Measurements from ENCODE around the gene IVNS1ABP. TPM values are rescaled to one million over a fixed set of nuclear protein-coding genes. Genes with fewer than 3 reads are reported as not detected.
"Not testable (repeated sequence)": the region's sequence is repeated elsewhere in the genome, so short reads cannot be mapped to it uniquely, and the experiment has no call there.

IVNS1ABP gene
- total and polyA plus RNA-seq, 9 of the 15 experiments (the other 6 are each of a cell fraction or from before 2014, with no cell fraction given): 30.6 to 126 (median 77.7) TPM

- H3K9me1 ChIP-seq (ENCODE audit: control insufficient read depth, insufficient read depth, low read length); intact Hi-C loops (cut with micrococcal nuclease); H3K27ac ChIP-seq (ENCODE audit: extremely low read depth, low read depth, low read length); H3K27me3 ChIP-seq (ENCODE audit: control insufficient read depth in 2 of 2, insufficient read depth in 2 of 2, low read length in 2 of 2); CTCF ChIA-PET (ENCODE audit: low intra/inter-chr PET ratio); H3K4me3 ChIP-seq; H2AFZ ChIP-seq (ENCODE audit: low read depth, low read length); in situ Hi-C loops (cut with MboI); FAIRE-seq; H3K9me3 ChIP-seq (replicated peaks; ENCODE audit: control insufficient read depth, insufficient read depth, low read depth, low read length); BruUV-seq (replicated peaks); H3K9ac ChIP-seq (ENCODE audit: insufficient read depth in 1 of 2, low read depth in 2 of 2, low read length in 2 of 2); H4K20me1 ChIP-seq (replicated peaks; ENCODE audit: control insufficient read depth, insufficient read depth, low read length); DNase-seq (ENCODE audit: extremely low read depth in 1 of 4, low spot score in 3 of 4); ATAC-seq; POLR2A ChIA-PET; H3K36me3 ChIP-seq (ENCODE audit: control insufficient read depth, insufficient read depth, low read length); H3K4me2 ChIP-seq (ENCODE audit: insufficient read depth, low read length): not testable (repeated sequence)
- Histone ChIP-seq H3K4me1 (replicated peaks in 1 of 2; ENCODE audit: control insufficient read depth in 2 of 2, insufficient read depth in 2 of 2, low read length in 2 of 2) (peaks cover 17 to 18% of the 10 kb centered on the region in 2 experiments), H3K79me2 (ENCODE audit: control insufficient read depth, insufficient read depth, low read length) (peaks cover 19% of the 10 kb centered on the region)
- 88% methylated on average over 7 of the region's 7 CpGs for WGBS (ENCODE audit: insufficient coverage, low coverage, missing lambda C conversion rate)
- TF ChIP-seq RBM25 (IDR thresholded peaks at IDR 0.05; ENCODE audit: low read depth, low read length, severe bottlenecking): peak; percentile 10
- TF ChIP-seq SP1 (CRISPR knock-in tag; IDR thresholded peaks at IDR 0.05): peak; percentile 39; the same call in 1 of the 2 replicates
- TF ChIP-seq CC2D1A (IDR thresholded peaks at IDR 0.05): peak; percentile 45; the same call in 1 of the 2 replicates
- TF ChIP-seq NFYB (IDR thresholded peaks at IDR 0.05; ENCODE audit: extremely low read depth, insufficient read length): peak; percentile 79
Observed at GRCh38 chr1:185321104-185321503, 4.1 kb upstream of the IVNS1ABP start.

GRCh38 chr1:185319139-185319475 lies 2.1 kb upstream of the IVNS1ABP start:
- 0 out of 2 replicates have a peak, but pooled peaks have one; percentile 3 for TF ChIP-seq NCOR1 (IDR thresholded peaks at IDR 0.05)
- no peak for TF ChIP-seq CEBPG (CRISPR knock-in tag; IDR thresholded peaks at IDR 0.05)
- peak in 1 of 2 experiments; percentile 50; a peak in 2 of 4 replicates for TF ChIP-seq CEBPG (tag; conservative IDR thresholded peaks at IDR 0.05 in 1 of 2, IDR thresholded peaks at IDR 0.05 in 1 of 2)
- TF ChIP-seq DPF2 (IDR thresholded peaks at IDR 0.05): no peak
- TF ChIP-seq FOS (IDR thresholded peaks at IDR 0.05; ENCODE audit: extremely low read depth, insufficient read length): no peak
- peak; percentile 68 for TF ChIP-seq CEBPB (tag; IDR thresholded peaks at IDR 0.05)

More at GRCh38 chr1:185319139-185319475, 2.1 kb upstream of the IVNS1ABP start:
- ChIA-PET CTCF (ENCODE audit: low intra/inter-chr PET ratio) (no interaction called here), POLR2A (interaction anchor here (1.3 kb wide), 1 partner anchor 18 kb away, joined by 3 read pairs; no protein-coding TSS in a partner anchor)
- no TSS peak for BruUV-seq (replicated peaks)
- 55% methylated on average over 1 of the region's 1 CpG for WGBS (ENCODE audit: insufficient coverage, low coverage, missing lambda C conversion rate)
- Histone ChIP-seq H3K27me3 (ENCODE audit: control insufficient read depth in 2 of 2, insufficient read depth in 2 of 2, low read length in 2 of 2) (no peaks in the 10 kb centered on the region), H3K9me1 (ENCODE audit: control insufficient read depth, insufficient read depth, low read length) (no peaks in the 10 kb centered on the region), H2AFZ (ENCODE audit: low read depth, low read length) (peak overlapping the region; percentile 83), H3K4me2 (ENCODE audit: insufficient read depth, low read length) (peak overlapping the region; percentile 70), H3K36me3 (ENCODE audit: control insufficient read depth, insufficient read depth, low read length) (peaks cover 4% of the 10 kb centered on the region; the same call in 2 of the 3 replicates), H3K4me1 (replicated peaks in 1 of 2; ENCODE audit: control insufficient read depth in 2 of 2, insufficient read depth in 2 of 2, low read length in 2 of 2) (peaks cover 20 to 25% of the 10 kb centered on the region in 2 experiments), H3K27ac (ENCODE audit: extremely low read depth, low read depth, low read length) (no peak overlapping the region), H4K20me1 (replicated peaks; ENCODE audit: control insufficient read depth, insufficient read depth, low read length) (peaks cover 16% of the 10 kb centered on the region), H3K4me3 (no peak overlapping the region), H3K79me2 (ENCODE audit: control insufficient read depth, insufficient read depth, low read length) (peaks cover 39% of the 10 kb centered on the region), H3K9ac (ENCODE audit: insufficient read depth in 1 of 2, low read depth in 2 of 2, low read length in 2 of 2) (peak overlapping the region in 1 of 2 experiments; percentile 11; a peak in 1 of 4 replicates), H3K9me3 (replicated peaks; ENCODE audit: control insufficient read depth, insufficient read depth, low read depth, low read length) (no peaks in the 10 kb centered on the region)
- in situ Hi-C loops (cut with MboI): no loop called here
- intact Hi-C loops (cut with micrococcal nuclease): loop anchor here (2.0 to 10.0 kb wide), 9 partner anchors 114 to 796 kb away; partner anchors contain the start of genes EDEM3 and RNF2
- ATAC-seq (no peak), FAIRE-seq (no peak), DNase-seq (ENCODE audit: extremely low read depth in 1 of 4, low spot score in 3 of 4) (no peak)
